Ovary (tissue), 9 donors: ENCODE data around the gene VPS13C. TPM values are rescaled to one million over a fixed set of nuclear protein-coding genes. Genes with fewer than 3 reads are reported as not detected.
"Not testable (repeated sequence)": the region's sequence is repeated elsewhere in the genome, so short reads cannot be mapped to it uniquely, and the experiment has no call there.

ENCODE experiments used
- DNase-seq, 5 donors: peaks; one replicate each; pipeline ENCODE4 v3.0.0-alpha.2; 2019 to 2020
- H3K27ac ChIP-seq, 2 donors: fragments of 200-600 bp; one replicate each; pipeline versions ENCODE4 v1.5.1 to v1.8.0; 2019 to 2022
- H3K27me3 ChIP-seq: fragments of 200-600 bp; one replicate; pipeline ENCODE4 v1.8.0; 2022
- H3K36me3 ChIP-seq: fragments of 200-600 bp; sonication (generic); one replicate; pipeline ENCODE4 v1.5.1; 2019
- H3K4me1 ChIP-seq: one replicate; pipeline ENCODE4 v1.8.1; 2013; ENCODE audit warnings: mild to moderate bottlenecking, moderate library complexity; ENCODE audit not compliant: insufficient read depth
- H3K4me3 ChIP-seq: fragments of 200-600 bp; sonication (generic); one replicate; pipeline ENCODE4 v1.5.1; 2017
- H3K9me3 ChIP-seq, 2 donors: fragments of 200-600 bp in 1 of 2; sonication (generic) in 1 of 2; one replicate each; pipeline versions ENCODE4 v1.5.1 to v1.8.1; 2013 to 2019; ENCODE audit warnings: mild to moderate bottlenecking in 1 of 2, moderate library complexity in 1 of 2
- EP300 ChIP-seq: sonication (generic); formaldehyde crosslinking; IDR thresholded peaks from one replicate; pipeline ENCODE4 v1.6.1; 2017; ENCODE audit warnings: antibody characterized with exemption
- POLR2A ChIP-seq: fragments of 450-650 bp; IDR thresholded peaks from one replicate; pipeline ENCODE4 v1.6.1; 2017; ENCODE audit warnings: antibody characterized with exemption, mild to moderate bottlenecking, moderate library complexity
- WGBS, 3 donors: extraction: QIAGEN DNeasy Blood & Tissue Kit in 1 of 3; methylation state at CpG; one replicate each; pipeline versions ENCODE4 v1.1.5 to v1.1.7; 2013 to 2017; 5-methylcytosine and 5-hydroxymethylcytosine counted together
- intact Hi-C, 4 donors: fragments of 100-400 bp; cut with DNase I; formaldehyde crosslinking; loops; one replicate each; pipeline versions ENCODE4 v1.11.0 to v1.15.1; 2022 to 2023
- polyA plus RNA-seq, 2 donors: library from polyadenylated mRNA; stranded (reverse); fragments of 200-250 nt in 1 of 2; fragments of 350-450 nt in 1 of 2; fragmentation: Illumina TruSeq in 1 of 2; extraction: RNeasy Lipid Tissue Mini Kit (QIAGEN cat#74804) in 1 of 2; gene quantifications; one replicate each; pipeline ENCODE4 v1.2.3, GENCODE V29; 2013 to 2014
- total RNA-seq, 7 donors: library from RNA; depleted of rRNA in 2 of 7; stranded (reverse); fragments of >200 nt in 2 of 7; fragmentation: NEBNext Ultra II Directional in 3 of 7; extraction: Animal tissue kit (Norgen Biotek cat#: 25700) in 3 of 7; gene quantifications; one replicate each; pipeline versions ENCODE4 v1.1.0 to v1.2.4, GENCODE V29; 2016 to 2023
- TF ChIP-seq, protein P1 (sequence below), 3 donors: fragments of 450-650 bp in 2 of 3; fragments of 200-600 bp in 1 of 3; IDR thresholded peaks; one replicate each; pipeline versions ENCODE4 v1.5.1 to v1.8.0; 2016 to 2022; ENCODE audit warnings: antibody characterized with exemption in 3 of 3, mild to moderate bottlenecking in 1 of 3
- donor health status: DM: no; HTN: no; CAD: no; lungs with moderate emphysema.
- donor health status: DM: no; HTN: no; CAD: no.
- donor health status: Bipolar disorder and iron deficiency.
- donor health status: DM: yes; HTN: yes; CAD: no.
- donor health status: DM: no; HTN: no; CAD: no.
- donor health status: DM: yes; HTN: yes; CAD: no.

The VPS13C gene
- total and polyA plus RNA-seq, 9 donors = 19.4 to 78.1 (median 68.4) TPM

DNA sequence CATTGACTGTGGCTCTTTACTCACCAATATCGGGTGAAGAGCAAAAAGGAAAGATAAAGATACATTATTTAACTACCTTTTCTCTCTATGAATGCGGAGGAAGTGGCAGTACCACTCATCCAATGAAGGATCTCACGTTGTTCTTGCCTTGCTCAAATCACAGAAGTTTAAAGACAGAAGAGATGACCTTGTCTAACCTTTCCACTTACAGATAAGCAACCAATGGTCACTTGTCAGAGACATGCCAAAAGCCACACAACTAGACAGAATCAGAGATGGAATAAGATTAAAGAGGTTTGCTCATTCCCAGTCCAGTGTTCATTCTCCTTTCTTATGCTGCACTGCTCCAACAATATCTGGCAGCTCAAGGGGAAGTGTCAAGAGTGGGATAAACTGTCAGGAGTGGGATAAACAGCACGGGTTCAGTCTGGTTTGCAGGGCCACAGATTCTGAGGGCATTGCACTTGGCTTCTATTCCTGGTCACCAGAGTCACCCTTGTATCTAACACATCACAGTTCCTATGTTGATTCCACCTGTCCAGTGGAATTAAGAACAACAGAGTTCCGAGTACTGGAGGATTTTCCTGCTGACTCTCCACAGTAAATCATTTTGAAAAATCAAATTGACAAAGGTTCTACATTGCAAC lies 6.7 kb downstream of the VPS13C start:
- Histone ChIP-seq H3K9me3 (no peaks in the 10 kb centered on the region), H3K4me1 (peaks cover 3% of the 10 kb centered on the region), H3K4me3 (no peak overlapping the region), H3K36me3 (no peaks in the 10 kb centered on the region), H3K27me3 (no peaks in the 10 kb centered on the region), H3K27ac (no peak overlapping the region)
- TF ChIP-seq POLR2A = no peak
- TF ChIP-seq EP300 = no peak
- TF ChIP-seq, protein P1, sequence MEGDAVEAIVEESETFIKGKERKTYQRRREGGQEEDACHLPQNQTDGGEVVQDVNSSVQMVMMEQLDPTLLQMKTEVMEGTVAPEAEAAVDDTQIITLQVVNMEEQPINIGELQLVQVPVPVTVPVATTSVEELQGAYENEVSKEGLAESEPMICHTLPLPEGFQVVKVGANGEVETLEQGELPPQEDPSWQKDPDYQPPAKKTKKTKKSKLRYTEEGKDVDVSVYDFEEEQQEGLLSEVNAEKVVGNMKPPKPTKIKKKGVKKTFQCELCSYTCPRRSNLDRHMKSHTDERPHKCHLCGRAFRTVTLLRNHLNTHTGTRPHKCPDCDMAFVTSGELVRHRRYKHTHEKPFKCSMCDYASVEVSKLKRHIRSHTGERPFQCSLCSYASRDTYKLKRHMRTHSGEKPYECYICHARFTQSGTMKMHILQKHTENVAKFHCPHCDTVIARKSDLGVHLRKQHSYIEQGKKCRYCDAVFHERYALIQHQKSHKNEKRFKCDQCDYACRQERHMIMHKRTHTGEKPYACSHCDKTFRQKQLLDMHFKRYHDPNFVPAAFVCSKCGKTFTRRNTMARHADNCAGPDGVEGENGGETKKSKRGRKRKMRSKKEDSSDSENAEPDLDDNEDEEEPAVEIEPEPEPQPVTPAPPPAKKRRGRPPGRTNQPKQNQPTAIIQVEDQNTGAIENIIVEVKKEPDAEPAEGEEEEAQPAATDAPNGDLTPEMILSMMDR (IDR thresholded peaks at IDR 0.05) = no peak
- DNase-seq = no peak
- intact Hi-C loops = no loop called here
- WGBS, 3 donors = 71 to 86% (median 77%) methylated on average over 5 of the region's 5 CpGs

DNA sequence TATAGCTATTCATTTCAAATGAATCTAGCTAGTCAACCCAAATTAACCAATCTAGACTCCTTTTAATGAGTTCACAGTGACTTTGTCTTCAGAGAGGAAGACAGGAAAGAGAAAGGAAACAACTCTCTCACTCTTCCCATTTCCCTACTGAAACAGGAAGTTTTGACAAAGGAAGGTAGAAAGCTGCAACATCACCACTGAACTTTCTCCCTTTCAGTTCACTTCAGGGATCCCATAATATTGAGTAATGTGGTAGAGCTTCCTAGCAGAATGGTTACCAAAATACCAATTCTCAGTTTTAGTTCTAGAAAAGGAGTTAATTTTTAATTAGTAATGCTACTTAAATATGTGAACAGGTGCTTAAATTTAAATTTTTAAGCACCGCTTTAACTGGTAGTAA lies 7.5 kb downstream of the VPS13C start:
- intact Hi-C loops = no loop called here
- Histone ChIP-seq H3K27me3 (no peaks in the 10 kb centered on the region), H3K36me3 (no peaks in the 10 kb centered on the region), H3K9me3 (no peaks in the 10 kb centered on the region), H3K4me3 (no peak overlapping the region), H3K4me1 (peaks cover 1% of the 10 kb centered on the region), H3K27ac (no peak overlapping the region)
- 93 to 99% (median 98%) methylated on average over 1 of the region's 1 CpG for WGBS, 3 donors
- no peak for DNase-seq
- TF ChIP-seq POLR2A = no peak
- no peak for TF ChIP-seq EP300
- TF ChIP-seq, protein P1 (IDR thresholded peaks at IDR 0.05) = no peak

DNA sequence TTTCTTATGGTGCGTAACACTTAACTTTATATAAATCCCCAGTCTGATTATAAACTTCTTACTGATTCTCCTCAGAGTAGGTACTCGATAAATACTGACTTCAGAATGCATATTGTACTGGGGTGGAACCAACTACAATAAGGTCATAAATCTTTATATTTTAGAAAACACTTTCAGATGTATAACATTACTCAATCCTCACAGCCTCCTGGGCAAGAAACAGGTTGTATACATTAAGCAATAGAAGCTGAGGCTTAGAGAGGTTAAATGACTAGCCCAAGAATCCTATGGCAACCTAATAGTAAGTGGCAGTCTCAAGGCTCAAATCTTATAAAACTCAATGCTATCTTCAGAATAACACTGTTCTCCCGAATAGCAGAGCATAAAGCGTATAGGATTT lies 9.1 kb downstream of the VPS13C start:
- 92 to 98% (median 92%) methylated on average over 4 of the region's 4 CpGs for WGBS, 3 donors
- no peak overlapping the region for H3K27ac ChIP-seq
- DNase-seq = no peak

GRCh38 chr15:62050115-62050514 lies 10.1 kb downstream of the VPS13C start:
- intact Hi-C loops = no loop called here
- WGBS, 3 donors = 90 to 94% (median 93%) methylated on average over 1 of the region's 1 CpG
- Histone ChIP-seq H3K36me3 (no peaks in the 10 kb centered on the region), H3K27ac (no peak overlapping the region), H3K27me3 (no peaks in the 10 kb centered on the region), H3K4me1 (peaks cover under 1% of the 10 kb centered on the region), H3K4me3 (no peak overlapping the region), H3K9me3 (no peaks in the 10 kb centered on the region)
- DNase-seq = no peak
- no peak for TF ChIP-seq EP300
- TF ChIP-seq, protein P1 (IDR thresholded peaks at IDR 0.05) = no peak

More for the DNA sequence above, 9.1 kb downstream of the VPS13C start:
- Histone ChIP-seq H3K36me3 (no peaks in the 10 kb centered on the region), H3K9me3 (no peaks in the 10 kb centered on the region), H3K27me3 (no peaks in the 10 kb centered on the region), H3K4me1 (peaks cover 1% of the 10 kb centered on the region), H3K4me3 (no peak overlapping the region)
- TF ChIP-seq, protein P1 (IDR thresholded peaks at IDR 0.05) = no peak
- no peak for TF ChIP-seq POLR2A
- TF ChIP-seq EP300 = no peak
- intact Hi-C loops = no loop called here

DNA sequence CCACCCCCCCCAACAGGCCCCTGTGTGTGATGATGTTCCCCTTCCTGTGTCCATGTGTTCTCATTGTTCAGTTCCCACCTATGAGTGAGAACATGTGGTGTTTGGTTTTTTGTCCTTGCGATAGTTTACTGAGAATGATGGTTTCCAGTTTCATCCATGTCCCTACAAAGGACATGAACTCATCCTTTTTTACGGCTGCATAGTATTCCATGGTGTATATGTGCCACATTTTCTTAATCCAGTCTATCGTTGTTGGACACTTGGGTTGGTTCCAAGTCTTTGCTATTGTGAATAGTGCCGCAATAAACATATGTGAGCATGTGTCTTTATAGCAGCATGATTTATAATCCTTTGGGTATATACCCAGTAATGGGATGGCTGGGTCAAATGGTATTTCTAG lies 12.0 kb downstream of the VPS13C start:
- WGBS, 3 donors = 91 to 98% (median 93%) methylated on average over 4 of the region's 4 CpGs
- H3K36me3 ChIP-seq, DNase-seq, intact Hi-C loops, H3K27ac ChIP-seq, H3K4me1 ChIP-seq, H3K27me3 ChIP-seq, H3K4me3 ChIP-seq, H3K9me3 ChIP-seq: not testable (repeated sequence)
